GM12891 (cell line): ENCODE results near the gene PVR.
"Not testable (repeated sequence)": the region's sequence is repeated elsewhere in the genome, so short reads cannot be mapped to it uniquely, and the experiment has no call there.

Experiments
- PAX5 ChIP-seq: IDR thresholded peaks from 2 replicates; pipeline ENCODE4 v1.6.1; 2011; ENCODE audit warnings: low read length, moderate library complexity, mild to moderate bottlenecking; ENCODE audit not compliant: insufficient read depth, severe bottlenecking
- POLR2A ChIP-seq: IDR thresholded peaks from 2 replicates; pipeline ENCODE4 v1.6.1; 2011; ENCODE audit warnings: low read depth, low read length, control low read depth
- POLR2AphosphoS5 ChIP-seq: IDR thresholded peaks from 2 replicates; pipeline ENCODE4 v1.6.1; 2011; ENCODE audit warnings: low read depth, low read length, control low read depth
- POU2F2 ChIP-seq: IDR thresholded peaks from 2 replicates; pipeline ENCODE4 v1.6.1; 2011; ENCODE audit warnings: low read depth, mild to moderate bottlenecking, control low read depth, low read length, moderate library complexity
- SPI1 ChIP-seq: IDR thresholded peaks from 2 replicates; pipeline ENCODE4 v1.6.1; 2011; ENCODE audit warnings: low read depth, low read length, control low read depth
- TAF1 ChIP-seq: IDR thresholded peaks from 2 replicates; pipeline ENCODE4 v1.6.1; 2011; ENCODE audit warnings: low read depth, low read length, control low read depth

- not testable (repeated sequence) for TF ChIP-seq POLR2A, POLR2AphosphoS5, TAF1, POU2F2, SPI1, PAX5
Observed at GRCh38 chr19:44670027-44670426, 26.3 kb downstream of the PVR start.
